Measurements from ENCODE around the gene PRKG1.

PRKG1 gene

DNA sequence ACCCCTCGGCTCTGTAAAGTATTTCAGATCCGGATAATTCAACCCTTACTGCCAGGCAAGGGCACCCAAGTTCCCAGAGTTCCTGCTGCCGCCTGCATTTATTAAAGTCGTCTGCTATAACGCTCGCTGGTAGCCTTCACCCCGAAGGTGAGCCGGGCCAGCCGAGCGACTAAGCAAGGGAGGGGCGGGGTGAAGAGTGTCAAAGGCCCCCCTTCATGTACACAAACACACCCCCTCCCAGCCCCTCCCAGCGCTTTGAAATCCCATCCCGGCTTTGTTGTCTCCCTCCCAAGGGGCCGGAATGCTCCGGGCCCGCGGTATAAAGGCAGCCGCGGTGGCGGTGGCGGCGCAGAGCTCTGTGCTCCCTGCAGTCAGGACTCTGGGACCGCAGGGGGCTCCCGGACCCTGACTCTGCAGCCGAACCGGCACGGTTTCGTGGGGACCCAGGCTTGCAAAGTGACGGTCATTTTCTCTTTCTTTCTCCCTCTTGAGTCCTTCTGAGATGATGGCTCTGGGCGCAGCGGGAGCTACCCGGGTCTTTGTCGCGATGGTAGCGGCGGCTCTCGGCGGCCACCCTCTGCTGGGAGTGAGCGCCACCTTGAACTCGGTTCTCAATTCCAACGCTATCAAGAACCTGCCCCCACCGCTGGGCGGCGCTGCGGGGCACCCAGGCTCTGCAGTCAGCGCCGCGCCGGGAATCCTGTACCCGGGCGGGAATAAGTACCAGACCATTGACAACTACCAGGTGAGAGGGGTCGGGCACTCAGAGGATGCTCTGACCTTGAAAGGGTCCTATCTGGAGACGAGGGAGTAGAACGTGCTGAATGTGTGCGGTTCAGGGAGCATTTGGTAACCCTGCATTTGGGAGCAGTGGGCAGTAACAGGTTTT is 1239.9 kb downstream of the PRKG1 start, which contains the start of gene DKK1:
Gene DKK1 (plus strand): TSS at position 349 of the 889 bp plus-strand sequence. CDS start 154 bp downstream, at position 503.
- peak; percentile 56 for DNase-seq

DNA sequence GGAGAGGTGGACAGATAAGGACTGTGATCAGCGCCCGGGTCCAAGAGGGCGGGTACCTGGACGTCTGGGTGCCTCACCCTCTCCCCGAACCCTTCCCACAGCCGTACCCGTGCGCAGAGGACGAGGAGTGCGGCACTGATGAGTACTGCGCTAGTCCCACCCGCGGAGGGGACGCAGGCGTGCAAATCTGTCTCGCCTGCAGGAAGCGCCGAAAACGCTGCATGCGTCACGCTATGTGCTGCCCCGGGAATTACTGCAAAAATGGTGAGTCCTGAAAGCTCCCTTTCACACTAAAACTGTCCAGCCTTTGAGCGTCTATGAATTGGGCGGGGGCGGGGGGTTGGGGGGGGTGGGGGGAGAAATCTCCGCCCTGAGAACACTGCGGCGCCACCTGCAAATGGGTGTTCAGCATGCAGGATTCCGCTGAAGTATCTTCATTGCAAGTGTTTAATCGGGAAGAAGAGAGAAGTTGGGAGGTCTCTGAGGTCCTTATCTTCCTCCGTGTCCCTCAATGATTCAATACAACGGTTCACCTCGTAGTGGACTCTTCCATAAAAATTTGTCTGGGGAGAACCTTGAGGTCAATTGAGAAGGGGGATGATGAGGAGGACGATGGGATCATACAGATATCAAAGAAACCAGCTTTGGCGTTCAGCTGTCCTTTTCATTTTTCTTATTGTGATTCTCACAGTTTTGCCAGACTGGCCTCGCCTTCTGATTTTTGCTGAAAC is 1240.7 kb downstream of the PRKG1 start:
- no peak for DNase-seq

DNA sequence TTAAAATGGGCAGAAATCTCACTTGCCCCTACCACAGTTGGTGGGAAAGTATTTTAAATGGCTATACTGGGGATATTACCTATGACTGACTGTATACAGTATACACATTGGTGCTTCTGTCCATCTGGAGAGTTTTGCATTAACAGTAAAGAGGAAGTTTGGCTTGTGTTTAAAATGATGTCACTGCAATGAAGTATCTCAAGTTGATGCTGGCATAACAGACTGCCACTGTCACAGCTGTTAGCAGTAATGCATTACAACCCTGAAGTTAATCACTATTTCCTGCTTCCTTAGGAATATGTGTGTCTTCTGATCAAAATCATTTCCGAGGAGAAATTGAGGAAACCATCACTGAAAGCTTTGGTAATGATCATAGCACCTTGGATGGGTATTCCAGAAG is 1241.7 kb downstream of the PRKG1 start:
- DNase-seq = no peak

DNA sequence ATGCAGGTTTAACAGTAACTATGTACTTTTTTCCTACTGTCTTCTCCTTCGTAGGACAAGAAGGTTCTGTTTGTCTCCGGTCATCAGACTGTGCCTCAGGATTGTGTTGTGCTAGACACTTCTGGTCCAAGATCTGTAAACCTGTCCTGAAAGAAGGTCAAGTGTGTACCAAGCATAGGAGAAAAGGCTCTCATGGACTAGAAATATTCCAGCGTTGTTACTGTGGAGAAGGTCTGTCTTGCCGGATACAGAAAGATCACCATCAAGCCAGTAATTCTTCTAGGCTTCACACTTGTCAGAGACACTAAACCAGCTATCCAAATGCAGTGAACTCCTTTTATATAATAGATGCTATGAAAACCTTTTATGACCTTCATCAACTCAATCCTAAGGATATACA is 1242.2 kb downstream of the PRKG1 start:
- DNase-seq = no peak

DNA sequence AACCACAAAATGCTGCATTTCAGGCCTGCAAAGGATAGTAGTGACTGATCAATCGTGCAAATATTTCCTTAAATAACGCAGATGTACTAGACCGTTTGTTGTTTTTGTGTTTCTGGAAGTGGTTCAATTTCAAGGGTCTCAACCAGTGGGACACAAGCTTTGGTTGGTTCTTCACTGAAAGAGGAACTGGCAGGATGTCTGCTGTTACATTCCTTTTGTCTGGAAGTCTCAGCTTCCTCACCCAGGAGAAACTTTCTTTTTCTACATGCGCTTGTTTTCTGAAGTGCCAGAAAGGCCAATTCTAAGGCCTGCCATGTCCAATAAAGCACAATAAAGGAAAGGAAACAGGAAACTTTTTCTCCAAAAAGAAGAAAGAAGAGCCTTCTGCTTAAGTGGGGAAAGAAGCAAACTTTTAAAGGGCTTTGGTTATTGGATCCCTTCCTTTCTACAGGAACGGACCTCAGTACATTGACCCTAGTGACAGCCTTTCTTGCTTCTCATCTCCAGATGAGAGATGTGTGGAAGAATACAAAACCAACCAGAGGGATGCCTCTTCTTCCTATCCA is 1243.9 kb downstream of the PRKG1 start:
- DNase-seq = peak; percentile 5

DNA sequence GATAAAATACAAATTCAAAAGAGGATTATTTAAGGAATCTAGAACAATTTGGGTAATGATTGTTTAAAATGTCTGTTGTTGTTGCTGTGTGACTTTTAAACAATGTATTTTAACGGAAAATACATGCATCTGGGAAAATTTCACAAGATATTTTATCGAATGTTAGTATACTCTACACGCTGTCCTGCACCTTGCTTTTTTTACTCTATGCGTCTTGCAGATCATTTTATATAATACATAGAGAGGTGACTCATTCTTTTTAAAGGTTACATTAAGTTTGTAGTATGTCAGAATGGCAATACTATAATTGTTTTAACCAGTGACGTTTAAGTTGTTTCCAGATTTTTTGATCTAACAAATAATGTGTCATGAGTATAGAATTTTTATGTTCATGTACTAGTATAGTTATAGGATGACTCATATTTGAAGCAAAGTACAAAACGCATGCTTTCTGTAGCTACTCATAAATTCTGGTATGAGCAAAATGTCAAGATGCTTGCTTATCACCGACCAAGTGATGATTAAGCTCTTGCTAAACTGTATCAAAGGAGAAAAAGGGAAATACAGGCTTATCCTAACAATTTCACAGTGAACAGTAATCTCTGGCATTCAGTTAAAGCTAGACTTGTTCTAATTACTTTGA is 1244.7 kb downstream of the PRKG1 start:
- DNase-seq = no peak

DNA sequence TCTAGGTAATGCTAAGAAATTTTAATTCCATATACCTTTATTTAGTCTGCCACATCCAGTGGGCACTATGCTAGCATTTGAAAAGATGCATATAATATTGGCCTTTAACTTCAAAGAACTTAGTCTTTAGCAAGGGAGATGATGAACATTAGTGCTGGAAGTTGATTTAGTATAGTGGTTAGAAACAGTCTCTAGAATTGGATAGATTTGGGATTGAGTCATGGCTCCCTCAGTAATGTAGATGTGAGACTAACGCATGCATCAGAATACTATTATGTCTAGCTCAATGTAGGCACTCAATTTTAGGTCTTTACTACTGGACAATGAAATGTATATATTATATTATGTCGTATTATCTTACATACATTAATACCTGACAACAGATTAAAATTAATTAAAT is 1245.6 kb downstream of the PRKG1 start:
- DNase-seq = no peak

DNA sequence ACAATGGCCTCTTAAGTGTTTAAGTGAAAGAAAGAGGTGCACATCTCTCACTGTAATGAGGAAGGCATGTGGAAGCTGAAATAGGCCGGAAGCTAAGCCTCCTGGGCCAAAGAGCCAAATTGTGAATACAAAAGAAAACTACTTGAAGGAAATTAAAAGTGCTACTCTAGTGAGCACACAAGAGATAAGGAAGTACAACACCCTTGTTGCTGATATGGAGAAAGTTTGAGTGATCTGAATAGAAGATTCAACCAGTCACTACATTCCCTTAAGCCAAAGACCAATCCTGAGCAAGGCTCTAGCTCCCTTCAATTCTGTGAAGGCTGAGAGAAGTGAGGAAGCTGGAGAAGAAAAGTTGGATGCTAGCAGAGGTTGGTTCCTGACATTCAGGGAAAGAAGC is 1248.0 kb downstream of the PRKG1 start:
- DNase-seq = no peak

DNA sequence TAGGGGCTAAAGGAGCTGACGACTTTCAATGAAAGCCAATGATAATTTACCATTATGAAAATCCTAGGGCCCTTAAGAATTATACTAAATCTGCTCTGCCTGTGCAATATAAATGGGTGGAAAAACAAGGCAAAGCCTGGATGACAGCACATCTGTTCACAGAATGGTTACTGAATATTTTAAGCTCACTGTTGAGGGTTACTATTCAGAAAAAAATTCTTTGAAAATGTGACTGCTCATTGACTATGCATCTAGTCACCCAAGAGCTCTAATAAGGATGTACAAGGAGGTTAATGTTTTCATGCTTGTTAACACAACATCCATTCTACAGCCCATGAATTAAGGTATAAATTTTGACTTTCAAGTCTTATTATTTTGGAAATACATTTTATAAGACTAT is 1248.6 kb downstream of the PRKG1 start:
- no peak for DNase-seq

DNA sequence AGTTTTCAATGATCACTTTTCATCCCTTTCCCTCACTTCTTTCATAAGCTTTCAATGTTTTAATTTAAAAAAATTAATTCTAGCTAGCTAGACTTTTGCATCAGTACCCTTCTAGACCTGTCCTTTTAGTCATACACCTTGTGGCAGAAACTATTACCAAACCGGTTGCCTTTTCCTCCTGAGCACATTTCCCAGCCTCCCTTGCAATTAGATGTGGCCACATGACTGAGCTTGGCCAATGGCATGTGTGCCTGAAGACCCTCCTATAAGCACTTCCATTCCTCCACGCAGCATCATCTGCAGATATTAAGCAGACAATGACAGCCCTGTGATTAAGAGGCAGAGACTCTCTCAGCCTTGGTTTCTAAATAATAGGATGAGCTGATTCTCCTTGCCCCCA is 1252.1 kb downstream of the PRKG1 start:
- no peak for DNase-seq

DNA sequence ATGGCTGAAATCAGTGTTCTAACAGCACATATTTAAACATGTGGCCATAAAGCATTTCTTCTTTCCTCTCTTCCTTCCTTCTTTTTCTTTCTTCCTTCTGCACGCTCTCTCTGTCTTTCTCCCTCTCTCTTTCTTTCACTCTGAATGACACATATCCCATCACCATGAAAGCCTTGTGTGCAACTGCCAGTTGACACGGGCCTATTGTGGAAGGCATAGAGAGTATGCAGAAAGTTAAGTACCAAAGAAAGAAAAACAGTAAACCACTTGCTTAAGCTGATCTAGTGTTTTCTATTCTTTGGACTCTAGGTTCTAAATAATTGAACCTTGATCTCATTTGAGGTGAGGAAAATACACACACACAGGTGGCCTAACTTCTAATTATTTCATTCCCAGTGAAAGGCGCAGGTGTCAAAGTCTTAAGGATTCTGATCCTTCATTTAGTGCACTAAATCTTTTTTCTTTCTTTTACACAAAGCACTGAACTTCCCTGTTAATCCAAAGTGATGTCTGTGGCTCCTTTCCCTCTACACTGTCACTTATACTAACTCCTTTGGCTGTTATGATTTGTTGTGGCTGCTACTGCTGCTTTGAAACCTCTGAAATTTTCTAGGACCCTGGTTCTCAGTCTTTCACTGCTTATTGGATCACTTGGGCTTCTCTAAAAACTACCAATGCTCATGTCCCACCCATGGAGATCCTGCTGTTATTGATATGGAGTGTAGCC is 1257.5 kb downstream of the PRKG1 start:
- DNase-seq = no peak

DNA sequence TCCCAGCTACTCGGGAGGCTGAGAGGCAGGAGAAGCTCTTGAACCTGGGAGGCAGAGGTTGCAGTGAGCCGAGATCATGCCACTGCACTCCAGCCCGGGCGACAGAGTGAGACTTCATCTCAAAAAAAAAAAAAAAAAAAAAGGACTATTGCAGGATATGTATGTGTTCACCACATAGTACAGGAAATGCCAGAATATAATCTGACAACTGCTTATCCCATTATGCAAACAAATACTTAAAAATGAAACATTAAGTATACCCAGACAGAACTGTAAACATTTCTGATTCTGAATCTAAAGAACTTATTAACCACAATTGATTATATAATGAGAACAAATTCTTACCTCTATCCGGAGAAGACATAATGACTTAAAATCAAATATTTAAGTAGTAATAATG is 1258.5 kb downstream of the PRKG1 start:
- no peak for DNase-seq

DNA sequence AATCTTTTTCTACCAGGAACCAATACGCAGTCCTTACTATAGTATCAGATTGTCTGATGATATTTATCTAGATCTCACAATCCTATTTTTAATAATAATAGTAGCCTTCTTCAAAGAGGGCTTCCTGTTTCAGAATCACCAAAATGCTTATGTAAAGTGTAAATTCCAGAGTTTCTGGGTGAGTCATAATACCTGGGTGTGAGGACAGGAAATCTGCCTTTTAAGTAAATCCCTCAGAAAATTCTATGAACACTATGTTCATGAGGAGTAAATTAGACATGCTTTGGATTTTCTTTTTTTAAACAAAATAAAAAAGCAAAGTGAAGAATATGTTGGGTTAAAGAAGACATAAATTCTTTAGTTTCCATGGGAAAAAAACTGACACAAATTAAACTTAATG is 1260.3 kb downstream of the PRKG1 start:
- no peak for DNase-seq

DNA sequence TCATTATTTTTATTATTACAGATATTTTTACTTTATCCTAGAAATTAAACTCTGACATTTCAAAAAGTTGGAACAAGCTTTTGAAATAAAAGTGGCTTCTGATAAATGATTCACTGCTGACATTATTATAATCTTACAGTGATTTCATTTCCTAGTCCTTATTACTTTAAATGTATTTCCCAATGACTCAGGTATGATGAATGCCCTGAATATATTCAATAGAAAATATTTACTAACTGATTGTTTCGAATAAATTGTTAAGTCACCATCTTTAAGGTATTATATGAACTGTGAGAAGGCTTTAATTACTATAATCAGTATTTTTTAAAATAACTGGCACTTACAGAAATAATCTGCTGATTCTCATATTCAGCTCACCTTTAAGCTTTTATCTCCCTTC is 1261.4 kb downstream of the PRKG1 start:
- no peak for DNase-seq

DNA sequence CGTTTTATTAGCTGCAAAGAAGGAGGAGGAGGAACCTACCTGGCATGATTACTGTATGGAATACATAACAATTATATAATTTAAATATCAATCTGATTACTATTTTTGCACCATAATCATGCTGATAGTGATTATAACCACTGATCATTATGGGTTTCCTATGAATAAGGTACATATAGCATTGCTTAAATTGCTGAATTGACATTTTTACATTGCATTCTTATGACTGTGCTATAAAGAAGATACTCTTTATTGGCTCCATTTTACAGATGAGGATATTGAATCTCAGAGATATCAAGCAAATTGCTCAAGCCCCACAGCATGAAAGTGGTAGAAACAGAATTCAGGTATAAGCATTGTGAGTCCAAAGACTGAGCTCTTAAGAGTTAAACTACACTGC is 1262.9 kb downstream of the PRKG1 start:
- no peak for DNase-seq

DNA sequence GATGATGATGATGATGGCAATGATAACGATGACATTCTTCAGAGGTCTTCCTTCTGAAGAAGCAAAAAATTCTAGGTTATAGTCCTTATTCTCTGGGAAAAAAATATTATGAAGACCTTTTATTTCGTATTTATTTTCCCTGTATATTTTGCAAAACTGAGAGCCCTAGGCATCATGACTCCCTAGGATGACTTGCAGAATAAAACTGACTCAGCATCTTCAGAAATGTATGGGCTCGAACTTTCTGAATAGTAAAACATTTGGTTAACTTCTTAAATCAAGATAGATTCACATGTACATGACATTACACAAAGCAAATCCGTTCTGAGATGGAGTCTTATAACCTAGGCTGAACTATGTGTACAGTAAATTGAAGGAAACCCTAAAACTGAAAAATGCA is 1269.2 kb downstream of the PRKG1 start:
- DNase-seq = no peak

DNA sequence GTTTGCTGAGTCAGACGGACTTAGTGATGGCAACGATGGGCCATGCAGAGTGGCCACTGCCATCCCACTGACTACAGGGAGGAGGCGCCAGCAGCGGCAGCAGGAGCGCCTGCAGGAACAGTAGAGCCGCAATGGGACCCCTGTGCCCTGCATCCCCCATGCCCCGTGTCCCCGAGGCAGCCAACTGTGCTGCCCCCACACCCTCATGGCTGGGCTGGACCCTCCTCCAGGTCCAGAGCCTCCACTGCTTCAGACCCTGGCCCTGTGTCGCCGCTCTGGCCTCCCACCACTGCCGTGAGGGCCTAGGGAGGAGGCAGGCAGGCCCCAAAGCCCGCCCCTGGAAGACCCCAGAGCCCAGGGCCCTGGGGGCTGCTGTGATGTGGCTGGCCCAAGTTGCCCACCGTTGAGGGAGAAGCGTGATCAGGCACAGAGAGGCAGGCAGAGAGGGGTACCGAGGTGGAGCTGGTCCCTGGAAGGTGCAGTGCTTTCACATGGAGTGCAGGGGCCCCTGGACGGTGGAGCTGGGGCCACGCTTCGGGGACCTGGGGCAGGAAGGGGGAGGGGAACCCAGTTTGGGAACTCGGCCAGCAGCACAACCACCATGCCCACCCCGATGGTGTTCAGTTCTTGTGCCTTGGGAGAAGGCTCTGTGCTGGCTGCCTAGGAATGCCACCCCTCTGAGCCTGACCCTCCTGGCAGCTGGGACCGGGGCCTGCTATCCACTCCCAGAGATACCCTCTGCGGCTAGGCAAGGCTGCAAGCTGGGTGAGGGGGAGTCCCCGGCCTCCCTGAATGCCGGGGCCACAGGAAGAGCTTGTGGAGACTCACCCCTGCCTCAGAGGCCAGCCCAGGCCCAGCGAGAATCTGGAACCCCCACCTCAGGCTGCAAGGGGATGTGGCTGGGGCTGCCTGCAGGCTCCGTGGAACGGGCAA is 1272.4 kb downstream of the PRKG1 start:
- no peak for DNase-seq

DNA sequence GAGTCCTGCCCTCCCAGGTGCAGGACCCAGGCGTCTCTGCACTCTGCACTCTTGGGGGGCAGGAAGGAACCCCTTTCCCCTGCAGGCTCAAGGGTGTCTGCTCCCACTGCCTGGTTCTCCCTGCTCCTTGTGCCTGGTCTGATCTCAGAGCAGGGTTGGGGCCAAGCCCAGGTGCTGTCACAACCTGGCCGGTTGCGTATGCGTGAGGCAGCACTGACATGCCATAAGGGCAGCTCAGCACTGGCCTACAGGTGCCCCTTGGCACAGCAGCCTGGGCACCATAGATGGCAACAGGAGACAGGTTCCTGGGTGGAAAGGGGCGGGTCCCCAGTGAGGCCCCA is 1273.0 kb downstream of the PRKG1 start:
- no peak for DNase-seq
